HepG2 (cell line): Measurements from ENCODE around the gene ANLN. TPM values are rescaled to one million over a fixed set of nuclear protein-coding genes. Genes with fewer than 3 reads are reported as not detected.

ENCODE experiments used
- ATAC-seq: fragments of 200-7000 bp; cut with Tn5 transposase; 3 replicates; pipeline ENCODE4 v1.9.1; 2020; ENCODE audit warnings: mild to moderate bottlenecking, moderate library complexity
- BruUV-seq: library from RNA; stranded (reverse); fragments of 400-500 nt; replicated peaks from 2 replicates; lab custom pipeline; 2021; lab: Mats Ljungman, UMichigan
- CTCF ChIA-PET: fragments of 300-600 bp; formaldehyde crosslinking; extraction: SDS; loops from one replicate; lab custom pipeline; 2021; ENCODE audit warnings: low total read pairs, inconsistent platforms, low intra/inter-chr PET ratio; lab: Yijun Ruan, JAX
- POLR2A ChIA-PET: fragments of 350-600 bp; sonication (Branson Sonifier 250); formaldehyde crosslinking; loops from one replicate; lab custom pipeline; 2020; ENCODE audit warnings: antibody characterized with exemption, inconsistent platforms; lab: Yijun Ruan, JAX
- DNase-seq: peaks from one replicate; pipeline ENCODE4 v3.0.0-alpha.2; 2015; ENCODE audit warnings: low spot score
- FAIRE-seq: peaks from 3 replicates; lab custom pipeline; 2011; peaks lifted over from hg19 to GRCh38; lab: Jason Lieb, UNC
- H2AFZ ChIP-seq: one replicate; pipeline ENCODE4 v1.6.1; 2011; ENCODE audit warnings: low read length, inconsistent platforms
- H3K27ac ChIP-seq: fragments of 300-600 bp; 3 replicates; pipeline ENCODE4 v1.8.0; 2011; ENCODE audit warnings: mixed run types, mild to moderate bottlenecking, mixed read lengths, low read length, inconsistent platforms; ENCODE audit not compliant: insufficient read depth; ENCODE audit errors: extremely low read length
- H3K27me3 ChIP-seq, 2 experiments: fragments of 200-600 bp in 1 of 2; 2 replicates in 1 of 2; 3 replicates in 1 of 2; pipeline versions ENCODE4 v1.6.0 to v1.8.0; 2011; ENCODE audit warnings: low read length in 2 of 2, mild to moderate bottlenecking in 2 of 2, moderate library complexity in 2 of 2, inconsistent platforms in 1 of 2; ENCODE audit not compliant: insufficient read depth in 2 of 2, control insufficient read depth in 1 of 2
- H3K36me3 ChIP-seq, 2 experiments: fragments of 200-600 bp in 1 of 2; replicated peaks in 1 of 2; 2 replicates in 1 of 2; 3 replicates in 1 of 2; pipeline versions ENCODE4 v1.5.1 to v1.8.0; 2011; ENCODE audit warnings: low read length in 2 of 2, inconsistent platforms in 1 of 2; ENCODE audit not compliant: insufficient read depth in 2 of 2, control insufficient read depth in 1 of 2
- H3K4me1 ChIP-seq: 2 replicates; pipeline ENCODE4 v1.5.1; 2012; ENCODE audit warnings: low read length, inconsistent platforms; ENCODE audit not compliant: insufficient read depth
- H3K4me2 ChIP-seq: 2 replicates; pipeline ENCODE4 v1.6.0; 2011; ENCODE audit warnings: low read depth, low read length, inconsistent platforms
- H3K4me3 ChIP-seq, 3 experiments: fragments of 200-600 bp in 1 of 3; sonication (generic), shearing (Covaris generic) in 1 of 3; replicated peaks in 1 of 3; 2 replicates each; pipeline ENCODE4 v1.5.1; 2011 to 2016; ENCODE audit warnings: low read length in 3 of 3, inconsistent platforms in 2 of 3, low read depth in 2 of 3, mild to moderate bottlenecking in 2 of 3, control low read depth in 1 of 3, mixed read lengths in 1 of 3; ENCODE audit not compliant: insufficient read depth in 1 of 3
- H3K79me2 ChIP-seq: one replicate; pipeline ENCODE4 v1.6.1; 2011; ENCODE audit warnings: low read length, inconsistent platforms; ENCODE audit not compliant: insufficient read depth
- H3K9ac ChIP-seq: 2 replicates; pipeline ENCODE4 v1.6.0; 2011; ENCODE audit warnings: mild to moderate bottlenecking, low read depth, low read length, inconsistent platforms; ENCODE audit not compliant: insufficient read depth
- H3K9me3 ChIP-seq: 2 replicates; pipeline ENCODE4 v1.5.1; 2012; ENCODE audit warnings: mild to moderate bottlenecking, low read length
- H4K20me1 ChIP-seq: 2 replicates; pipeline ENCODE4 v1.6.0; 2011; ENCODE audit warnings: inconsistent platforms, mild to moderate bottlenecking, low read length, moderate library complexity; ENCODE audit not compliant: insufficient read depth
- AGO2 ChIP-seq: fragments of 200-400 bp; formaldehyde crosslinking; optimal IDR thresholded peaks from 2 replicates; pipeline ENCODE3; 2017; ENCODE audit warnings: mild to moderate bottlenecking, low read depth, low read length, moderate library complexity
- FIP1L1 ChIP-seq: fragments of 200-400 bp; formaldehyde crosslinking; IDR thresholded peaks from 2 replicates; pipeline ENCODE4 v1.6.1; 2018; ENCODE audit warnings: low read depth, mild to moderate bottlenecking, low read length, moderate library complexity, borderline replicate concordance; ENCODE audit not compliant: insufficient read depth
- HINFP ChIP-seq: sonication (generic); formaldehyde crosslinking; IDR thresholded peaks from 2 replicates; pipeline ENCODE4 v1.4.0; 2020; ENCODE audit warnings: low read depth, mild to moderate bottlenecking, missing genetic modification reagents
- IRX3 ChIP-seq: sonication (generic); formaldehyde crosslinking; IDR thresholded peaks from 2 replicates; pipeline ENCODE4 v1.8.1; 2023; ENCODE audit warnings: mild to moderate bottlenecking, low read depth, missing genetic modification reagents, borderline replicate concordance
- KDM3A ChIP-seq: IDR thresholded peaks from 2 replicates; pipeline ENCODE4 v1.6.1; 2018; ENCODE audit warnings: low read depth, missing compliant biosample characterization
- NFKB2 ChIP-seq: sonication (generic); formaldehyde crosslinking; IDR thresholded peaks from 2 replicates; pipeline ENCODE4 v1.4.0; 2020; ENCODE audit warnings: missing genetic modification reagents, borderline replicate concordance
- PPARG ChIP-seq: conservative IDR thresholded peaks from 2 replicates; pipeline ENCODE4 v1.6.1; 2016; ENCODE audit warnings: missing biosample characterization, missing genetic modification reagents
- RAD21 ChIP-seq: fragments of 450-650 bp; formaldehyde crosslinking; IDR thresholded peaks from 2 replicates; pipeline ENCODE4 v1.5.0; 2020; ENCODE audit warnings: mild to moderate bottlenecking
- RXRB ChIP-seq: IDR thresholded peaks from 2 replicates; pipeline ENCODE4 v1.6.1; 2016; ENCODE audit warnings: borderline replicate concordance, missing genetic modification reagents, missing compliant biosample characterization
- SNAPC5 ChIP-seq: sonication (generic); formaldehyde crosslinking; IDR thresholded peaks from 2 replicates; pipeline ENCODE4 v1.8.1; 2023; ENCODE audit warnings: mild to moderate bottlenecking, missing genetic modification reagents, borderline replicate concordance
- TOPORS ChIP-seq: sonication (generic); formaldehyde crosslinking; IDR thresholded peaks from 2 replicates; pipeline ENCODE4 v1.8.0; 2023; ENCODE audit warnings: mild to moderate bottlenecking, missing genetic modification reagents
- TP53 ChIP-seq: sonication (generic); formaldehyde crosslinking; conservative IDR thresholded peaks from 2 replicates; pipeline ENCODE4 v1.4.0; 2020; ENCODE audit warnings: missing genetic modification reagents
- ZFP91 ChIP-seq: sonication (generic); formaldehyde crosslinking; IDR thresholded peaks from 2 replicates; pipeline ENCODE4 v1.9.0; 2022; ENCODE audit warnings: missing genetic modification reagents, mild to moderate bottlenecking, borderline replicate concordance
- ZMYM2 ChIP-seq: sonication (generic); formaldehyde crosslinking; IDR thresholded peaks from 2 replicates; pipeline ENCODE4 v1.8.0; 2022; ENCODE audit warnings: mild to moderate bottlenecking, missing genetic modification reagents
- ZMYM4 ChIP-seq: sonication (generic); formaldehyde crosslinking; IDR thresholded peaks from 2 replicates; pipeline ENCODE4 v1.8.1; 2023; ENCODE audit warnings: mild to moderate bottlenecking, missing genetic modification reagents
- ZNF33A ChIP-seq: sonication (generic); formaldehyde crosslinking; IDR thresholded peaks from 2 replicates; pipeline ENCODE4 v1.5.1; 2020; ENCODE audit warnings: missing genetic modification reagents, mild to moderate bottlenecking, moderate library complexity, borderline replicate concordance
- ZNF580 ChIP-seq: IDR thresholded peaks from 2 replicates; pipeline ENCODE4 v1.6.1; 2016; ENCODE audit warnings: low read depth, borderline replicate concordance
- ZNF878 ChIP-seq: sonication (generic); formaldehyde crosslinking; IDR thresholded peaks from 2 replicates; pipeline ENCODE4 v1.8.1; 2023; ENCODE audit warnings: mild to moderate bottlenecking, missing genetic modification reagents, moderate library complexity
- ZSCAN20 ChIP-seq: sonication (generic); formaldehyde crosslinking; IDR thresholded peaks from 2 replicates; pipeline ENCODE4 v1.4.0; 2020; ENCODE audit warnings: missing genetic modification reagents, mild to moderate bottlenecking, borderline replicate concordance
- WGBS: methylation state at CpG from one replicate; pipeline ENCODE4 v1.1.6; 2017; ENCODE audit warnings: low lambda C conversion rate; 5-methylcytosine and 5-hydroxymethylcytosine counted together
- in situ Hi-C: cut with HindIII; loops from 2 replicates; pipeline ENCODE4 v1.10.0; 2017; ENCODE audit warnings: low pct_unique_long_range_greater_than_20kb; ENCODE audit not compliant: extremely low pct_ligation_motif_present
- intact Hi-C: fragments of 100-400 bp; cut with micrococcal nuclease; formaldehyde crosslinking; loops from one replicate; pipeline ENCODE4 v1.10.0; 2022; ENCODE audit not compliant: unreplicated experiment
- polyA plus RNA-seq, 8 experiments: library from polyadenylated mRNA; depleted of rRNA in 3 of 8; stranded (reverse) in 7 of 8; unstranded in 1 of 8; fragments of >200 nt; fragmentation: Illumina TruSeq in 4 of 8; extraction: Trizol in 4 of 8; gene quantifications; 2 replicates each; pipeline versions ENCODE4 v1.2.1 to v1.2.3, GENCODE V29; 2011 to 2016; ENCODE audit warnings: low read depth in 4 of 8, missing spikeins in 1 of 8, mixed read lengths in 1 of 8; ENCODE audit not compliant: insufficient read depth in 1 of 8
- total RNA-seq, 5 experiments: library from RNA; depleted of rRNA; stranded (reverse); fragments of >200 nt; fragmentation: Illumina TruSeq; extraction: Trizol; gene quantifications; 2 replicates each; pipeline ENCODE4 v1.2.3, GENCODE V29; 2016; ENCODE audit warnings: low read depth in 1 of 5

The ANLN gene
- total and polyA plus RNA-seq, 2 of the 13 experiments (the other 11 are each of a cell fraction or from before 2014, with no cell fraction given), result 20.0 to 72.0 TPM

GRCh38 chr7:36416251-36416650 lies 26.6 kb downstream of the ANLN start:
- H2AFZ ChIP-seq, result no peak overlapping the region
- POLR2A ChIA-PET, result no interaction called here

More at GRCh38 chr7:36416251-36416650, 26.6 kb downstream of the ANLN start:
- intact Hi-C loops (no loop called here), in situ Hi-C loops (no loop called here)
- FAIRE-seq (no peak), DNase-seq (no peak), ATAC-seq (no peak)
- Histone ChIP-seq H3K4me3 (no peak overlapping the region), H3K4me1 (no peaks in the 10 kb centered on the region), H3K79me2 (no peaks in the 10 kb centered on the region), H3K27ac (no peak overlapping the region), H3K9me3 (no peaks in the 10 kb centered on the region), H3K36me3 (peaks cover 17 to 65% of the 10 kb centered on the region in 2 experiments), H4K20me1 (no peaks in the 10 kb centered on the region), H3K27me3 (no peaks in the 10 kb centered on the region), H3K4me2 (no peak overlapping the region), H3K9ac (no peak overlapping the region)
- CTCF ChIA-PET, result no interaction called here
- TF ChIP-seq ZFP91 (CRISPR knock-in tag) (no peak), RAD21 (CRISPR knock-in tag) (no peak), ZMYM4 (CRISPR knock-in tag) (no peak), ZNF33A (CRISPR knock-in tag) (no peak), ZSCAN20 (CRISPR knock-in tag) (no peak), KDM3A (no peak), ZNF878 (CRISPR knock-in tag) (no peak), TP53 (no peak), ZMYM2 (CRISPR knock-in tag) (no peak), IRX3 (CRISPR knock-in tag) (no peak), NFKB2 (CRISPR knock-in tag) (no peak), AGO2 (no peak), HINFP (no peak), FIP1L1 (no peak), TOPORS (no peak), SNAPC5 (CRISPR knock-in tag) (no peak), ZNF580 (CRISPR knock-in tag) (no peak), RXRB (no peak), PPARG (CRISPR knock-in tag) (no peak)
- no TSS peak for BruUV-seq
- 95% methylated on average over 3 of the region's 3 CpGs for WGBS
